Osteoblast (primary cell): ENCODE data around the gene LIMD2. TPM values are rescaled to one million over a fixed set of nuclear protein-coding genes. Genes with fewer than 3 reads are reported as not detected.

Source experiments
- DNase-seq: peaks from one replicate; pipeline ENCODE4 v3.0.0; 2011; ENCODE audit warnings: low spot score, mixed read lengths; ENCODE audit not compliant: insufficient read length; ENCODE audit errors: missing footprints
- H2AFZ ChIP-seq: 2 replicates; pipeline ENCODE4 v1.6.0; 2011; ENCODE audit warnings: mild to moderate bottlenecking, low read length
- H3K27ac ChIP-seq: 2 replicates; pipeline ENCODE4 v1.5.1; 2011; ENCODE audit warnings: mild to moderate bottlenecking, low read depth, low read length, moderate library complexity
- H3K27me3 ChIP-seq: 2 replicates; pipeline ENCODE4 v1.6.0; 2012; ENCODE audit warnings: mild to moderate bottlenecking, control low read depth, inconsistent platforms, low read length, moderate library complexity; ENCODE audit not compliant: insufficient read depth
- H3K36me3 ChIP-seq: 2 replicates; pipeline ENCODE4 v1.5.1; 2011; ENCODE audit warnings: mild to moderate bottlenecking, low read length, control low read depth, moderate library complexity; ENCODE audit not compliant: insufficient read depth
- H3K4me1 ChIP-seq: 2 replicates; pipeline ENCODE4 v1.5.1; 2011; ENCODE audit warnings: mild to moderate bottlenecking, low read length, control low read depth, moderate library complexity; ENCODE audit not compliant: insufficient read depth
- H3K4me2 ChIP-seq: 2 replicates; pipeline ENCODE4 v1.6.0; 2011; ENCODE audit warnings: mild to moderate bottlenecking, low read length; ENCODE audit not compliant: insufficient read depth
- H3K4me3 ChIP-seq: fragments of 200-600 bp; sonication (generic); 3 replicates; pipeline ENCODE4 v1.5.1; 2012; ENCODE audit warnings: mild to moderate bottlenecking, low read length, inconsistent platforms; ENCODE audit not compliant: insufficient read depth
- H3K79me2 ChIP-seq: 2 replicates; pipeline ENCODE4 v1.6.0; 2012; ENCODE audit warnings: mild to moderate bottlenecking, low read length, control low read depth, inconsistent platforms; ENCODE audit not compliant: insufficient read depth
- H3K9me3 ChIP-seq: 2 replicates; pipeline ENCODE4 v1.5.1; 2011; ENCODE audit warnings: low read depth, low read length, control low read depth
- H4K20me1 ChIP-seq: 2 replicates; pipeline ENCODE4 v1.6.0; 2012; ENCODE audit warnings: mild to moderate bottlenecking, low read length, control low read depth; ENCODE audit not compliant: insufficient read depth
- total RNA-seq: library from RNA; depleted of rRNA; stranded (reverse); fragments of >200 nt; gene quantifications from 2 replicates; pipeline ENCODE4 v1.2.3, GENCODE V29; 2012
- TF ChIP-seq, protein P1 (sequence below): IDR thresholded peaks from 2 replicates; pipeline ENCODE4 v1.5.1; 2011; ENCODE audit warnings: mild to moderate bottlenecking, low read depth, low read length, moderate library complexity; ENCODE audit errors: extremely low read depth

LIMD2 gene
- total RNA-seq, 1 donor: 4.3 TPM

DNA sequence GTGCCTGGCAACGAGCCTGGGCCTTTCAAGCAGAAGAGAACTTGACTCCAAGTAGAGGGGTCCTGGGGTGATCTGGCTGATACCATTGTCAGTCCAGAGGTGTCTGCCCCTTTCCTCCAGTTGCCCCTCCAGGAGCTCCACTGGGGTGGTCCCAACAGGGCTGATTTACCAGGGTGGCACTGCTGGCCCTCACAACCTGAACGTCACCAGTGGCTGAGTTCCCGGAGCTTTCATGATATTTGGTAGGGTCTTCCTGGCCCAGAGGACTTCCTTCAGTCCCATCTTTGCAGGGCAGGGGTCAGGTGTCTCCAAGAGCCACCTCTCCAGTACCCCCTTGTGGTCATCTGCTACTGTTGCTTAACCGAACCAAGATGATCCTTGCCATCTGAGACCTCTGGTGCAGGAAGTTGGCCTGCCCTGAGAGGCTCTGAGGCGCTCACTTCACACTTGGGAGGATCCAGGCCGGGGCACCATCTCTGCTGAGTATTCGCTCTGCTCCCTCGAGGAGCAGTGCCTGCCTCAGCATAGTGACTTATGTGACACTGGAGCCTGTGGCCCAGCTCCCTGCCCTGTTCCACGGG, 3.5 kb downstream of the LIMD2 start:
- H3K79me2 ChIP-seq: no peaks in the 10 kb centered on the region
- H3K9me3 ChIP-seq: no peaks in the 10 kb centered on the region
- H3K4me1 ChIP-seq: peaks cover 8% of the 10 kb centered on the region
- no peak overlapping the region for H3K27ac ChIP-seq
- H3K4me2 ChIP-seq: no peak overlapping the region
- TF ChIP-seq, protein P1, sequence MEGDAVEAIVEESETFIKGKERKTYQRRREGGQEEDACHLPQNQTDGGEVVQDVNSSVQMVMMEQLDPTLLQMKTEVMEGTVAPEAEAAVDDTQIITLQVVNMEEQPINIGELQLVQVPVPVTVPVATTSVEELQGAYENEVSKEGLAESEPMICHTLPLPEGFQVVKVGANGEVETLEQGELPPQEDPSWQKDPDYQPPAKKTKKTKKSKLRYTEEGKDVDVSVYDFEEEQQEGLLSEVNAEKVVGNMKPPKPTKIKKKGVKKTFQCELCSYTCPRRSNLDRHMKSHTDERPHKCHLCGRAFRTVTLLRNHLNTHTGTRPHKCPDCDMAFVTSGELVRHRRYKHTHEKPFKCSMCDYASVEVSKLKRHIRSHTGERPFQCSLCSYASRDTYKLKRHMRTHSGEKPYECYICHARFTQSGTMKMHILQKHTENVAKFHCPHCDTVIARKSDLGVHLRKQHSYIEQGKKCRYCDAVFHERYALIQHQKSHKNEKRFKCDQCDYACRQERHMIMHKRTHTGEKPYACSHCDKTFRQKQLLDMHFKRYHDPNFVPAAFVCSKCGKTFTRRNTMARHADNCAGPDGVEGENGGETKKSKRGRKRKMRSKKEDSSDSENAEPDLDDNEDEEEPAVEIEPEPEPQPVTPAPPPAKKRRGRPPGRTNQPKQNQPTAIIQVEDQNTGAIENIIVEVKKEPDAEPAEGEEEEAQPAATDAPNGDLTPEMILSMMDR: peak; percentile 45
- no peak overlapping the region for H3K4me3 ChIP-seq
- H2AFZ ChIP-seq: no peak overlapping the region
- H4K20me1 ChIP-seq: peaks cover 11% of the 10 kb centered on the region
- DNase-seq: peak; percentile 93
- peaks cover 7% of the 10 kb centered on the region for H3K36me3 ChIP-seq
- H3K27me3 ChIP-seq: no peaks in the 10 kb centered on the region

DNA sequence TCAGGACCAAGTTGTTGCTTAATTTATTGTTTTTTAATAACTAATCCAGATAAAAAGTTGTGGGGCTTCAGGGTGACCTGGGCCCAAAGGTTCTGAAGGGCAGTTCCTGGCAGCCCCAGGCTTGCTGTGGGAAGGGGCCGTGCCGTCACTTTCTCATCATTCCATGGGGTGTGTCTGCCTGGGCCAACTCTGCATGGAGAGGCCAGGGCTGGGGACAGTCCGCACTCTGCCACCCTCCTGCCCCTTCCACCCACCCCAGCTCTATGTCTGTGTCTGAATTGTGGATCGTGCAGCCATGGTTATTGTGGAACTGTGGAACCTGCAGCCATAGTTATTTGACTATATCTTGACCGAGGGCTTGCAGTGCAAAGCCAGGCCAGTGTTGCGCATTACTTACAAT, 4.0 kb downstream of the LIMD2 start:
- peaks cover 3% of the 10 kb centered on the region for H3K4me1 ChIP-seq
- no peak overlapping the region for H2AFZ ChIP-seq
- peaks cover 12% of the 10 kb centered on the region for H3K36me3 ChIP-seq
- H3K27ac ChIP-seq: no peak overlapping the region
- H3K79me2 ChIP-seq: no peaks in the 10 kb centered on the region
- H3K4me2 ChIP-seq: no peak overlapping the region
- TF ChIP-seq, protein P1: no peak
- H3K4me3 ChIP-seq: no peak overlapping the region
- no peaks in the 10 kb centered on the region for H3K27me3 ChIP-seq
- DNase-seq: no peak
- peaks cover 11% of the 10 kb centered on the region for H4K20me1 ChIP-seq
- H3K9me3 ChIP-seq: no peaks in the 10 kb centered on the region

DNA sequence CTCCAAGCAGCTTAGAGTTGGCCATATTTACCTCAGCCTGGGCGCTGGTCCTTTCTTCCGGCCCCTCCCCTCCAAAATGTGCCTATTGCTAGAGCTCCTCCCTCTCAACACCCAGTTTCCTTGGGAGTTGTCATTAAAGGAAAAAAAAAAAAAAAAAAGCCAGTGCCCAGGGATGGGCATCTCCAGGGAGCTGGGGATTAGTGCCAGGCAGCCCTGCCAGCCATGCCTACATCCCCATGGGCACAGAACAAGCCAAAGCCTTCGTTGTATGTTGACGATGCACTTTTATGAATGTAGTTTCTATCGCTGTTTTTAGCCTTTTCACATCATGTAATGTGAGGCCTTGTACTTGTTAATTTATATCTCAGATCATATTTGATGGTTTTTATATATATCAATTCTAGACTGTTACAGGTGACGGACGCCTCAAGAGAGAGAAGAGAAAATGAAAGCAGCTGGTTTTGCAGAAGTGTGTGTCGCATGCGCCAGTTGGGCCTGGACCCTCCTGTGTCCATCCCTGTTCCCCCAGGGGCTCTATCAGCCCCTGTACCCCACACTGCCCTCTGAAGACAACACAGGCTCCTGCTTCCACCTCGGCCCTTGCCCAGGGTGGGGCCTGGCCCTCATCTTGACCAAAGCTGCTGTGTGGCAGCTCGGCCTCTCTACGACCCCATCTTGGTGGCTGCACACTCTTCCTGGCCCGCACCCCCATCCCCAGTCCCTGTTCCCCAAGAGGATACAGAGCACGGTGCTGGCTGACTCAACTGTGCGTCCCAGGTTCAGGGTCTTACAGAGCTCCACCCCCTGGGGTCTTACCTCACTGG, 4.8 kb downstream of the LIMD2 start:
- Histone ChIP-seq H3K27me3 (no peaks in the 10 kb centered on the region), H4K20me1 (peaks cover 11% of the 10 kb centered on the region), H3K4me2 (no peak overlapping the region), H3K4me3 (no peak overlapping the region), H2AFZ (no peak overlapping the region), H3K27ac (no peak overlapping the region), H3K79me2 (no peaks in the 10 kb centered on the region), H3K36me3 (peaks cover 18% of the 10 kb centered on the region), H3K4me1 (no peaks in the 10 kb centered on the region), H3K9me3 (no peaks in the 10 kb centered on the region)
- peak; percentile 58 for DNase-seq
- TF ChIP-seq, protein P1: no peak

DNA sequence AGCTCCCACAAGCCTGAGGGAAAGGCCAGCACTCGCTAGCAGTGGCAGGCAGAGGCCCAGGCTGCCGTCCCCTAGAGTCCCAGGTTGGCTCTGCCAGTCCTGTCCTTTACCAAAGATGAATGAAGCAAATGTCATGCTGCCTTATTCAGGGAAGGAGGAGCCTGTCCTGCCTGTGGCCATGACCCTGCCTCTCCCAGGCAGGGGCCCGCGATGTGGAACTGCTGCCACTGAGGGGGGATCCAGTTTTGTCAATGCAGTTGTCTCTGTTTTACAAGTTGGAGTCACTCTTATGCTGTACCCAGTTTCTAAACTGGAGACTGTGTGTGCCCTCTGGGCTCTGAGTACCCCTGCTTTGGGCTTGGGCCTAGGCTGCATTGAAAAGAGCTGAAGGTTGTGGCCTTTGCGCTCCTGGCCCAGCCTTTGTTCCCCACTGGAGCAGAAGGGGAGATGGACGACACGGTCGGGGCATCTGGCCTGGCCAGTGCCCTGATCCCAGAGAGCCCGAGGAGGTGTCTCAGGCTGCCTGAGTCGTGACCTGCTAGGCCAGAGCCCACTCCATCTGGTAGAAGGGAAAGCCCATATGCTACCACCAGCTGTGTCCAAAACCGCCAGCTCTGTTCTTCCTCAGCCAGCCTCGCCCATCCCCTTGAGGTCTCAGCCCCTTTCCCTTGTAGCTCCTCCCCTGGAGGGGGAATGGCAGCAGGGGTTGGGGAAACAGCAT, 5.5 kb downstream of the LIMD2 start:
- Histone ChIP-seq H3K27ac (no peak overlapping the region), H3K9me3 (no peaks in the 10 kb centered on the region), H3K36me3 (peaks cover 25% of the 10 kb centered on the region), H3K4me3 (no peak overlapping the region), H3K4me2 (no peak overlapping the region), H3K27me3 (no peaks in the 10 kb centered on the region), H2AFZ (no peak overlapping the region), H3K79me2 (no peaks in the 10 kb centered on the region), H3K4me1 (no peaks in the 10 kb centered on the region), H4K20me1 (peaks cover 11% of the 10 kb centered on the region)
- TF ChIP-seq, protein P1: no peak
- DNase-seq: peak; percentile 65
